Stimulated activated CD4-positive, alpha-beta T cell treated with anti-CD3 and anti-CD28 coated beads, Interleukin-1b, Interleukin-23, amount 100 ng/mL, for 1 hour (primary cell): Measurements from ENCODE around the gene TRIM46.

Experiments used
- DNase-seq, 2 donors: peaks; one replicate each; pipeline ENCODE4 v3.0.0-alpha.2; 2020; ENCODE audit warnings: low read depth in 2 of 2

The TRIM46 gene

GRCh38 chr1:155171836-155172731, 1.6 kb upstream of the TRIM46 start:
- no peak for DNase-seq

- peak; percentile 86 to 88 for DNase-seq
These were observed 744 bp upstream of the TRIM46 start, which contains the start of gene KRTCAP2 for GRCh38 chr1:155172732-155173477. KRTCAP2 (minus strand) TSS chr1:155173304; CDS start chr1:155173224, 80 bp downstream.

GRCh38 chr1:155174324-155175280, 953 bp downstream of the TRIM46 start:
- DNase-seq = peak in 1 of 2 donors; percentile 20

- no peak for DNase-seq
These were observed 1.8 kb downstream of the TRIM46 start for GRCh38 chr1:155175281-155175926.

- no peak for DNase-seq
These were observed 2.3 kb downstream of the TRIM46 start for GRCh38 chr1:155175927-155176371.

GRCh38 chr1:155176544-155177071, 3.0 kb downstream of the TRIM46 start:
- peak; percentile 69 to 82 for DNase-seq

GRCh38 chr1:155177192-155177917, 3.7 kb downstream of the TRIM46 start:
- DNase-seq = no peak

GRCh38 chr1:155177918-155178281, 4.3 kb downstream of the TRIM46 start:
- no peak for DNase-seq

- DNase-seq = no peak
These were observed 4.9 kb downstream of the TRIM46 start for GRCh38 chr1:155178441-155179111.

- DNase-seq = no peak
These were observed 5.7 kb downstream of the TRIM46 start for GRCh38 chr1:155179112-155180031.

GRCh38 chr1:155181371-155182051, 7.9 kb downstream of the TRIM46 start:
- DNase-seq = no peak

- DNase-seq = no peak
These were observed 8.5 kb downstream of the TRIM46 start for GRCh38 chr1:155182052-155182550.

- DNase-seq = no peak
These were observed 10.1 kb downstream of the TRIM46 start for GRCh38 chr1:155183775-155184221.

- DNase-seq = no peak
These were observed 10.7 kb downstream of the TRIM46 start for GRCh38 chr1:155184351-155184811.

GRCh38 chr1:155184835-155185782, 11.5 kb downstream of the TRIM46 start:
- no peak for DNase-seq

GRCh38 chr1:155185783-155186066, 12.1 kb downstream of the TRIM46 start:
- DNase-seq = no peak
